Right lobe of liver (tissue), 4 donors: ENCODE data around the gene MKLN1.

Experiments used
- CTCF ChIP-seq, 4 donors: fragments of 200-600 bp in 3 of 4; fragments of 450-650 bp in 1 of 4; IDR thresholded peaks; one replicate each; pipeline versions ENCODE4 v1.5.1 to v1.8.0; 2016 to 2022; ENCODE audit warnings: antibody characterized with exemption in 4 of 4, mild to moderate bottlenecking in 2 of 4
- POLR2A ChIP-seq: fragments of 450-650 bp; IDR thresholded peaks from one replicate; pipeline ENCODE4 v1.6.1; 2017; ENCODE audit warnings: antibody characterized with exemption, mild to moderate bottlenecking
- donor health status: DM: no; HTN: no; CAD: no.
- donor health status: DM: no; HTN: no; CAD: no.
- donor health status: DM: no; HTN: yes; CAD: no.

DNA sequence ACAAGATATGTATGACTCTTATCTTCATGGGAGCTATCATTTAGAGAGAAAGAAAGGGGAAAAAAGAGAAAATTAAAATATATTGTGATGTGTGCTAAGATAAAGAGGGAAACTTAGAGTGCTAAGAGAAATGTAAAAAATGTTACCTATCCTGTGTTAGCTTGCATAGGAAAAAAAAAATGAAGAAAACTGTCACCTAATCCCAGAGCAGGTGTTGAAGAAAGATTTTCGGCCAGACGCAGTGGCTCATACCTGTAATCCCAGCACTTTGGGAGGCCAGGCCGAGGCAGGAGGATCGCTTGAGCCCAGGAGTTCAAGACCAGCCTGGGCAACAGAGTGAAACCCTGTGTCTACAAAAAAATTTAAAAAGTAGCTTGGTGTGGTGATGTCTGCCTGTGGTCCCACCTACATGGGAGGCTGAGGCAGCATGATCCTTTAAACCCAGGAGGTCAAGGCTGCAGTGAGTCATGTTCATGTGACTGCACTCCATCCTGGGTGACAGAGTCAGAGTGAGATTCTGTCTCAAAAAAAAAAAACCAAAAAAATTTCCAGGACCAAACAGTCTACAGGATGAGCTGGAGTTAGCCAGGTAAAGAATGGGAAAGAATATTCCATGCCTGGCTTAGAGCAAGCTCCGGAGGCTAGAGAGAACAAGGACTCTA lies 2.4 kb upstream of the MKLN1 start:
- TF ChIP-seq POLR2A (no peak), CTCF (IDR thresholded peaks at IDR 0.05) (no peak)
